Measurements from ENCODE around the gene ZNF117.
"Not testable (repeated sequence)": the region's sequence is repeated elsewhere in the genome, so short reads cannot be mapped to it uniquely, and the experiment has no call there.

The ZNF117 gene

DNA sequence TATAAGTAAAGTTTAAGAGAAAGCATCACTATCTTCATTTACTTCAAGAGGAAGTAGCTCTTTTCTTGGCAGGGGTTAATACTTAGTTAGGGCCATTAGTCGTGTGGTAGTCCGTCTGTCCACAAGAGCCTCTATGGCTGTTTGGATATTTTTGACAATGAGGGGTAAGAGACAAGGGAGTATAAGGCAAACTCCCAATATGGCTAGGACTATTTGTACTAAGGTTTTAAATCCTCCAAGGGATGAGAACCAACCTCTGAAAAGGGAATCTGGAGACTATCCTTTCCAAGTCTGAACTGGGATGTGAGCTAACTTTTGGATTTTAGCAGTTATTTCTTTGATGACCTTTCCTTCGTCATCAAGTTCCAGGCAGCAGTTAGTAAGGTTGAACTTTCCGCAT lies at the start of gene ZNF117:
Gene ZNF117, minus strand, starts transcription at position 101 of the 400 bp plus-strand sequence.
- no peak for DNase-seq (ENCODE audit: low read depth)

DNA sequence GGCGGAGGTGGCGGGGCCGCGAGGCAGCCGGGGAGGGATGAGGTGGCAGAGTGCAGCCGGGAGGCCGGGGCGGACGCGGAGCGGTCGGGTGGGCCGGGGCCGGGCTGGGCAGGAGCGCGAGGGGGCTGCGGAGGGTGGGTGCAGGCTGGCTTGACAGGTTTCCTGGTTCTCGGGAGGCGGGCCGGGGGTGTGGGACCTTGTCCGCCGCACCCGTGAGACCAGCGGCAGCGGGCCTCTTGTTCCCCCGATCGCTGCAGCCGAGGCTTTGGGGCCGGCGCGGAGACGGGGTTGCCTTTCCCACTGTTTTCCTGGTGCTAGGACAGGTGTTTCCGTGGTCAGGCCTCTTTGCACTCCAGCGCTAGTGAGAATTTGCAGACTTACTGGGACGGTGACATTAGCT lies 47.9 kb upstream of the ZNF117 start:
- not testable (repeated sequence) for DNase-seq (ENCODE audit: low read depth)

DNA sequence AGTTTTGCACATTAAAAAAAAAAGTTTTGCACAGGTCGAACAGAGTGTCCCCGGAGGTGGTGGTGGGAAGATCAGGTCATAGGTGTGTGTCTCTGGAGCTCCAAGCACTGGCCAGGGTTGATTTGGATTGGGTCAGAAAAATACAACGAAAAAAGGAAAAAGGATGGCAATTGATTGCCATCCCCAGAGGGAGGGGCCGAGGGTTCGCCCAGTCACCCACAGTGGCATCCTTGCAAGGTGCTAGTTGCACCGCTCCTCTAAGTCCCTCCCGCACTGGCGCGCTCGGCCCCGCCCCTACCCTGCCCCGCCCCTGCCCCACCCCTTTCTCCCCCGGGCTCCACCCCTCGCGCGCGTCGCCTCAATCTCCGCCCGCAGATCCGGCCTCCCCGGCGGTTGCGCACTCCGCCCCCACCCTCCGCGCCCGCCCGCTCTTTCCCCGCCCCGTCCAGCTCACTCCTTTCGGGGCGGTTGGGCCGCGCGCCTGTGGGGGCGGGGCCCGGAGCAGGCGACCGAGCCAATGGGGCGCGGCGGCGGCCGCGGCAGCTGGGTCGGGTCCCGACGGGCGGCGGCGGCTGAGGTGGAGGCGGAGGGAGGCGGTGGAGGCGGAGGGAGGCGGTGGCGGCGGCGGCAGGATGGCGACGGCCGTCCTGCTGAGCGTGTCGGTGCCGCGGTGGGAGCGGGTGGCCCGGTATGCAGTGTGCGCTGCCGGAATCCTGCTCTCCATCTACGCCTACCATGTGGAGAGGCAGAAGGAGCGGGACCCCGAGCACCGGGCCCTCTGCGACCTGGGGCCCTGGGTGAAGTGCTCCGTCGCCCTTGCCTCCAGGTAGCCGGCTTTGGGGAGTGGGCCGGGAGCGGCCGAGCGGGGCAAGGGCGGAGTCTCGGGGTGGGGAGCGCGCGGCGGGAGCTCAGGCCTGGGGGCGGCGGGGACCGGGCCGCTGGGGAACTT lies 47.2 kb upstream of the ZNF117 start:
- DNase-seq (ENCODE audit: low read depth): peak; percentile 93

GRCh38 chr7:65036526-65036925 lies 45.7 kb upstream of the ZNF117 start:
- DNase-seq (ENCODE audit: low read depth): not testable (repeated sequence)

DNA sequence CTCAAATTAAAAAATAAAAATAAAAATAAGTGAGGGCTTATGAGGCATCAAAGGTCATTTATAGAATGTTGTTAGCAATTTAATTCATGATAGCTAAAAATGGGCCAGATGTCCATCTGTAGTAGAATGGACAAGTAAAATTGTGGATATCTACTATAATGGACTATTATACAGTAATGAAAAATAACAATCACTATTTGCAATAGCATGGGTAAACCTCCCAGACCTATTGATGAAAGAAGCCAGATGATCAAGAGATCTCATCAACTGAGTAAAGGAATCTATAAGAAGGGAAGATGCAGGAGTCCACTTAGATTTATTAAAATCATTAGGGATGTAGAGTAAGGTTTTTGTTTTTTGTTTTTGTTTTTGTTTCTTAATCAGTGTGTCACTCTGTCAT lies 44.6 kb upstream of the ZNF117 start:
- not testable (repeated sequence) for DNase-seq (ENCODE audit: low read depth)

- DNase-seq (ENCODE audit: low read depth): not testable (repeated sequence)
Measured at GRCh38 chr7:65034120-65034782, 43.4 kb upstream of the ZNF117 start.

- not testable (repeated sequence) for DNase-seq (ENCODE audit: low read depth)
Measured at GRCh38 chr7:65033391-65033790, 42.6 kb upstream of the ZNF117 start.

- not testable (repeated sequence) for DNase-seq (ENCODE audit: low read depth)
Measured at GRCh38 chr7:65025023-65025422, 34.2 kb upstream of the ZNF117 start.

DNA sequence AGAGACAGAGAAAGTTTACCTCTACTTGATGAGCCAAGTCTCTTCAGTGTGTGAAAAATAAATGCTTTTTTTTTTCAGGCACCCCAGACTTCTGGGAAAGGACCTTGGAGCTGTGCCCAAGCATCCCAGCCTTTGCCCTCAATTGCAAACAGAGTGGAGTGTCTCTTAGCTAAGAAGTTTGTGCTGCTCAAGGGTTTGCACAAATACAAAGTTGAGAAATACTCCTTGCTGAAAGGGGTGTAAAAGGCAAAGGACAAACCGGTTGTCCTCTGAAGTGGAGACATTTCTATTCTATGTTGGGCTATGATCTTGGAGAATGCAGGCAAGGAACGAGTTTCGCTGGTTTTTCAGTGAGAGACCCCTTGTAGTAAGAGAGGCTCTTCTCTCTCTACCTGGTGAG lies 30.1 kb upstream of the ZNF117 start:
- DNase-seq (ENCODE audit: low read depth): not testable (repeated sequence)

- not testable (repeated sequence) for DNase-seq (ENCODE audit: low read depth)
Measured at GRCh38 chr7:65009881-65010280, 19.0 kb upstream of the ZNF117 start.

GRCh38 chr7:65009394-65009793 lies 18.6 kb upstream of the ZNF117 start:
- DNase-seq (ENCODE audit: low read depth): not testable (repeated sequence)

DNA sequence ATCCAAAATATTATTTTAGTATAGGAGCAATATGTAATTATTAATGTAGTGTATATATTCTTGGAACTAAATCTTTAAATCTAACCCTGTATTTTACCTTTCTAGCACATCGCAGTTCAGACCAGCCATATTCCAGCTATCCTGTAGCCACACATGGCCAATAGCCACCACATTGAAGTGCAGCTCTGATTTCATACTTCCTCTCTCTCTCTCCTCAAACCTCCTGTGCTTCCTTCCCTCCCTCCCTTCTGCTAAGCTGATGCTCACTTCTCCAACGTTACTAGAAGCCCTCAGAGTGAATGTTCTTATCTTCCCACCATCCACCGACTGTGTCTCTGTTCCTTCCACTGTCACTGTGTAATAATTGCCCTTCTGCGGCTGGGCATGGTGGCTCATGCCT lies 16.2 kb upstream of the ZNF117 start:
- not testable (repeated sequence) for DNase-seq (ENCODE audit: low read depth)

DNA sequence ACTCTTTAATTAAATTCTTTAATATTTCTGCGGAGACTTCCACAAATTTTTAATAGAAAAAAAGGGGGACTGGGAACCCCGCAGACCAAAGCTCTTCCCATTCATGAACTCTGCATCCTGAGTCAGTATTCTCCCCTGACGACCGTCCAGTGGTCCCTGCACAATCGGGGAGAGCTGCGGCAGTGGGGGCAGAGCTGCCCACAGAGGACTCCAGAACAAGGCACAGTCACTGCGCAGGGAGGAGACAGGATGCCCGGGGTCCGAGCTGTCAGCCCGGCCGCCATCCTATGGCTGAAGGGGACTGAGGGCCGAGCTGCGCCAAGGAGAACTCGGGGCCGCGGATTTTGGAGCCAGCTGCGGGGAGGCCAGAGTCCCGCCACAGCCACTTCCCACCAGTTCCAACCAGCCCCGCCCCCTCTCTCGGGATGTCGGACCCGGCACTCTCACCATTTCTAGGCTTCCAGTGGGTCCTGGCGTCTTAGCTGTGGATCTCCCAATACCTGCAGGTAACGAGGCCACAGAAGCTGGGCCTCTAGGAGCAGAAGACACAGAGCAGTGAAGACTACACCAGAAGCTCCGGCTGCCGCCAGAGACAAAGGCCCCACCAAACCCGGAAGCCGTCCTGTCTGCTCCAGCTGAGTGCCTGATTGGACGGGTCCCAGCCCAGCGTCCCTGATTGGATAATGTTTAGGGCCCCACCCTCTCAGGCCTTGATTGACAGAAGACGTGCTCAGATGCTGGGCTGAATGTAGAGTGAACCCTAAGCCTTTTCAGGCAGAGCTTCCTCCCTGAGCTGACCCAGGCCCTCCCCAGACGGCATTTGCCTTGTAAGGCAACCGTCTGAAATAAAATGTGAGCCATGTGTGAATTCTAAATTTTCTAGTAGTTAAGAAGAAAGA lies 15.5 kb upstream of the ZNF117 start, which contains the start of gene ERV3-1:
Gene ERV3-1, minus strand, starts transcription at position 594 of the 899 bp plus-strand sequence. CDS start 13,661 bp downstream, outside the sequence.
- peak; percentile 89 for DNase-seq (ENCODE audit: low read depth)

DNA sequence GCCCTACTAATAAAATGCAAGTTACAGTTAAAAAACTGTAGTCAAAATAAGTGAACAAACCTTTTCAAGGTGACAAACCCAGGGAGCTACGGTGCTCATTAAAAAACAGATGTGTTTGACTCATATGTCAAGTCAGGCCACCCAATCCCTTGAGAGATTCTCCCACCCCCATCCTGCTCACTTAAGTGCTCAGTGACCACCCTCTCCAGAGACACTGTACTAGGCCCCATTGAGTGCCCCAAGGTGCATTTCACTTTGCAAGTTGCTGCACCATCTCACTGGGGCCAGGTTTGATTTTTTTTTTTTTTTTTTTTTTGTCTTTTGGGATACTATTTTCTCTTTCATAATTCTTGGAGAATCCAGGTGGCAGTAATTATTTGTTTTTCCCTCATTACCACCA lies 13.7 kb upstream of the ZNF117 start:
- no peak for DNase-seq (ENCODE audit: low read depth)

DNA sequence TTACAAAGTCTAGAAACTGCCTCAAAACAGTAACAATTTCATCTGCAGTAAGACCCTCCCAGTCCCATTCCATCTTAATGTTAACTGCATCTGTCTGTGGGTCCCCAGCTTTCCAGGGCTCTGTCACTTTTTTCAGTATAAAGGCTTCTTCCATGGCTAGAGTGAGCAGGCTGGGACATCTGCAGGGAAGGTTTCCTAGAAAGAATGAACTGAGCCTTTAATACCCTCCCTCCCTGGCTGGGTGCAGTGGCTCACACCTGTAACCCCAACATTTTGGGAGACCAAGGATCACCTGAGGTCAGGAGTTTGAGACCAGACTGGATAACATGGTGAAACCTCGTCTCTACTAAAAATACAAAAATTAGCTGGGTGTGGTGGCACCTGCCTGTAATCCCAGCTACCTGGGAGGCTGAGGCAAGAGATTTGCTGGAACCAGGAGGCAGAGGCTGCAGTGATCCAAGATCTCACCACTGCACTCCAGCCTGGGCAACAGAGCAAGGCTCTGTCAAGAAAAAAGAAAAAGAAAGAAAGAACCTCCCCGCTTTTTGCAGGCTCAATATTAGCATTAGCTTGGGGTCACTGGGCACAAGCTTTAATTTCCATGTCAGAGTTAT lies 12.2 kb upstream of the ZNF117 start:
- DNase-seq (ENCODE audit: low read depth): no peak

GRCh38 chr7:65001291-65001814 lies 10.5 kb upstream of the ZNF117 start:
- DNase-seq (ENCODE audit: low read depth): no peak

GRCh38 chr7:64999165-65000004 lies 8.5 kb upstream of the ZNF117 start:
- DNase-seq (ENCODE audit: low read depth): no peak

DNA sequence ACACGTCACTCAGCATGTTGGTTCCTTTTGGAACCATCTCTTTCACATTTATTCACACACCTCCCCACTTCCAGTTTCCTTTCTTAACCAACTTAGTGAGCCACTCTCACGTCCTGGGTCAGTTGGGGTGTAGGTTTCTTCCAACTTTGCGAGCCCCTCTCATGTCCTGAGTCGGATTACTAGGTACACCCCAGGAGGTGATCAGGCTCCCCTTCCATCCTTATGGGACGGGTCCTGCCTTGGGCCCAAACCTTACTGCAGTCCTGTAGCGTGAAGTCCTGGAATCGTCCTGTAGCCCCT lies 8.0 kb upstream of the ZNF117 start:
- DNase-seq (ENCODE audit: low read depth): no peak

DNA sequence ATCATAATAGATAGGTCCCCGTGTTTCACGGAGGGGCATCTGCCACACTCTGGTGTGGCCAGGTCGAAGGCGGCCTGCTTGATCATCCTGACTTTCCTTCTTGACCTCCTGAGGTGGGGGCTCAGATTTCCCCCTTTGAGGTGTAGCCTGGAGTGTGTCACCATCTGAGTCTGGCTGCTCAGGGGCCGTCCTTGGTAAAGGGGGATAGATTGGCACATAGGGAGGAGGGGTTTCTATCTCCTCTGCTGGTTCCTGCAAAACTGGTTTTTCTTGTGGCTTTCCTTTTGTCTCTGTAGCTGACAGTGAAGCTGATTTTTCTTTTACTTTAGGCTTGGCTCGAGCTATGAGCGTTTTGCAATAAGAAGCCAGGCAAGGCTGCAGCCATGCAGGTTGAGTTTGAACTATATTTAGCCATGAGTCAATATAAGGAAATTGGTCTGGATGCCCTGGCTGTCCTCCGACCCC lies 7.1 kb upstream of the ZNF117 start:
- no peak for DNase-seq (ENCODE audit: low read depth)

DNA sequence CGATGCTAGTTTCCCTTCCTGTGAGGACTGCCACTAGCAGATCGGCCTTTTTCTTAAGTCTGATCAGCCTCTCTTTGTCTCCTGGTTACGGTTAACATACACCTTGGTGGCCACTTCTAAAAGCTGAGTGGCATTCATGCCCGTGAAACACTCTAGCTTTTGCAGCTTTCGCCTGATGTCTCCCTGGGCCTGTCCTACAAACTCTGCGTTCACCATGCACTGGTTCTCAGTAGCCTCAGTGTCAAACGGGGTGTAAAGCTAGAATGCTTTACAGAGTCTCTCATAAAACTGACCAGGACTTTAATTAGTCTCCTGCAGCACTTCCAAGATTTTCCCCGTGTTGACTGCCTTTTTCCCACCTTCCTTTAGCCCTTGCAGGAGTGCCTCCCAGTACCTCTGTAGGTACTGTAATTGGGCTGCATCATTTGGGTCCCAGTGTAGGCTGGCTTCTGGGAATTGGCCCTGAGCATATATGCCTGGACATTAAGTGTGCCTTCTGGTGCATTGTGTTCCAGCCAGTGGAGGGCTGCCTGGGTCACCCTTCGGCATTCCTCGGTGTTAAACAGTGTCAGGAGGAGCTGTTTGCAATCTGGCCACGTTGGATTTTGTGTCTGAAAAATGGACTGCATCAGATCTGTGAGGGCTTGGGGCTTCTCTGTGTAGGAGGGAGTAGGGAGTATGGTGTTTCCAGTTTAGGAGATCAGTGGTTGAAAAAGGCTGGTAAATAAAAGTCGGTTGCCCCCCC lies 6.5 kb upstream of the ZNF117 start:
- DNase-seq (ENCODE audit: low read depth): no peak

Measured in activated gamma-delta T cell treated with anti-CD3 and anti-CD28 coated beads, Interleukin-2, amount 50 U/mL, for 16 hours (primary cell).